ENCODE measurements around the gene PSMA6.

GRCh38 chr14:35243956-35244355 is 48.2 kb upstream of the PSMA6 start:
- TF ChIP-seq RAD21 (IDR thresholded peaks at IDR 0.05; ENCODE audit: low read depth) (no peak), CEBPB (IDR thresholded peaks at IDR 0.05) (no peak), REST (IDR thresholded peaks at IDR 0.05; ENCODE audit: low read depth) (no peak), YY1 (IDR thresholded peaks at IDR 0.05; ENCODE audit: low read depth) (no peak), USF1 (IDR thresholded peaks at IDR 0.05) (no peak), NFIC (IDR thresholded peaks at IDR 0.05) (no peak), TEAD4 (IDR thresholded peaks at IDR 0.05) (no peak), MAX (IDR thresholded peaks at IDR 0.05) (no peak), EP300 (IDR thresholded peaks at IDR 0.05; ENCODE audit: borderline replicate concordance) (no peak), ZBTB7A (IDR thresholded peaks at IDR 0.05; ENCODE audit: low read depth) (no peak), TAF1 (IDR thresholded peaks at IDR 0.05; ENCODE audit: low read depth) (no peak), EGR1 (IDR thresholded peaks at IDR 0.05) (no peak), TCF12 (IDR thresholded peaks at IDR 0.05; ENCODE audit: low read depth) (no peak), CREB1 (IDR thresholded peaks at IDR 0.05; ENCODE audit: low read depth) (no peak)
